Measurements from ENCODE around the gene EDIL3. TPM values are rescaled to one million over a fixed set of nuclear protein-coding genes. Genes with fewer than 3 reads are reported as not detected.

EDIL3 gene
- total RNA-seq, 1 experiment from 2014 or later = 7.2 TPM

GRCh38 chr5:84257061-84257460 lies 127.6 kb downstream of the EDIL3 start:
- Histone ChIP-seq H3K4me3 (no peak overlapping the region), H3K36me3 (ENCODE audit: low read depth) (no peaks in the 10 kb centered on the region), H3K27me3 (ENCODE audit: insufficient read depth, low read depth) (no peaks in the 10 kb centered on the region), H2AFZ (no peak overlapping the region), H3K9me3 (ENCODE audit: insufficient read depth, low read depth) (no peaks in the 10 kb centered on the region), H3K9me2 (ENCODE audit: insufficient read depth) (no peaks in the 10 kb centered on the region; the same call in none of the 2 replicates), H3F3A (ENCODE audit: insufficient read depth, low read depth) (no peaks in the 10 kb centered on the region), H3K4me1 (replicated peaks; ENCODE audit: insufficient read depth) (no peaks in the 10 kb centered on the region), H3K27ac (no peak overlapping the region), H4K20me1 (ENCODE audit: insufficient read depth) (no peaks in the 10 kb centered on the region), H3K79me2 (ENCODE audit: low read depth) (no peaks in the 10 kb centered on the region), H3K4me2 (no peak overlapping the region)
- BruUV-seq (replicated peaks) = no TSS peak
- no peak for TF ChIP-seq EZH2 (IDR thresholded peaks at IDR 0.05; ENCODE audit: low read depth)
- no peak for TF ChIP-seq CTCF (conservative IDR thresholded peaks at IDR 0.05)
- no peak for DNase-seq
- ChIA-PET POLR2A (ENCODE audit: unreplicated experiment) (no interaction called here), CTCF (no interaction called here)
- intact Hi-C loops (cut with micrococcal nuclease; ENCODE audit: unreplicated experiment) = no loop called here

GRCh38 chr5:84255315-84255714 lies 129.4 kb downstream of the EDIL3 start:
- DNase-seq = no peak
- CTCF ChIA-PET = no interaction called here

GRCh38 chr5:84253946-84254345 lies 130.7 kb downstream of the EDIL3 start:
- H4K20me1 ChIP-seq (ENCODE audit: insufficient read depth) = no peaks in the 10 kb centered on the region
- ChIA-PET POLR2A (ENCODE audit: unreplicated experiment) (no interaction called here), CTCF (no interaction called here)
- H3K4me3 ChIP-seq = no peak overlapping the region
- no peaks in the 10 kb centered on the region; the same call in none of the 2 replicates for H3K9me2 ChIP-seq (ENCODE audit: insufficient read depth)
- H3K27me3 ChIP-seq (ENCODE audit: insufficient read depth, low read depth) = no peaks in the 10 kb centered on the region
- no peak overlapping the region for H3K4me2 ChIP-seq
- no peak for DNase-seq
- no peak overlapping the region for H3K27ac ChIP-seq
- intact Hi-C loops (cut with micrococcal nuclease; ENCODE audit: unreplicated experiment) = no loop called here
- H3F3A ChIP-seq (ENCODE audit: insufficient read depth, low read depth) = no peaks in the 10 kb centered on the region
- no peaks in the 10 kb centered on the region for H3K36me3 ChIP-seq (ENCODE audit: low read depth)
- no peaks in the 10 kb centered on the region for H3K79me2 ChIP-seq (ENCODE audit: low read depth)
- no TSS peak for BruUV-seq (replicated peaks)
- H3K9me3 ChIP-seq (ENCODE audit: insufficient read depth, low read depth) = no peaks in the 10 kb centered on the region; the same call in 1 of the 2 replicates
- no peak overlapping the region for H2AFZ ChIP-seq
- no peaks in the 10 kb centered on the region for H3K4me1 ChIP-seq (replicated peaks; ENCODE audit: insufficient read depth)
- TF ChIP-seq EZH2 (IDR thresholded peaks at IDR 0.05; ENCODE audit: low read depth) = no peak
- no peak for TF ChIP-seq CTCF (conservative IDR thresholded peaks at IDR 0.05)

More at GRCh38 chr5:84255315-84255714, 129.4 kb downstream of the EDIL3 start:
- no peaks in the 10 kb centered on the region for H3K79me2 ChIP-seq (ENCODE audit: low read depth)
- no peaks in the 10 kb centered on the region; the same call in none of the 2 replicates for H3K9me2 ChIP-seq (ENCODE audit: insufficient read depth)
- TF ChIP-seq CTCF (conservative IDR thresholded peaks at IDR 0.05) (no peak; the same call in 1 of the 2 replicates), EZH2 (IDR thresholded peaks at IDR 0.05; ENCODE audit: low read depth) (no peak)
- H3K4me3 ChIP-seq = no peak overlapping the region
- H3K9me3 ChIP-seq (ENCODE audit: insufficient read depth, low read depth) = no peaks in the 10 kb centered on the region
- BruUV-seq (replicated peaks) = no TSS peak
- H3K27me3 ChIP-seq (ENCODE audit: insufficient read depth, low read depth) = no peaks in the 10 kb centered on the region
- H3F3A ChIP-seq (ENCODE audit: insufficient read depth, low read depth) = no peaks in the 10 kb centered on the region
- H3K36me3 ChIP-seq (ENCODE audit: low read depth) = no peaks in the 10 kb centered on the region
- no peak overlapping the region for H2AFZ ChIP-seq
- no peak overlapping the region for H3K4me2 ChIP-seq
- POLR2A ChIA-PET (ENCODE audit: unreplicated experiment) = no interaction called here
- H3K4me1 ChIP-seq (replicated peaks; ENCODE audit: insufficient read depth) = no peaks in the 10 kb centered on the region
- no peak overlapping the region for H3K27ac ChIP-seq
- no peaks in the 10 kb centered on the region for H4K20me1 ChIP-seq (ENCODE audit: insufficient read depth)
- intact Hi-C loops (cut with micrococcal nuclease; ENCODE audit: unreplicated experiment) = no loop called here
